GM21360 (cell line): ENCODE results near the gene CADPS.

Source experiments
- ATAC-seq: cut with Tn5 transposase; IDR thresholded peaks from one replicate; pipeline ENCODE4 v1.9.1; 2021; ENCODE audit warnings: mild to moderate bottlenecking, moderate library complexity; ENCODE audit not compliant: unreplicated experiment

Gene CADPS

GRCh38 chr3:62566022-62566557 lies 309.1 kb downstream of the CADPS start:
- ATAC-seq: peak; percentile 72

- ATAC-seq: no peak
Measured at GRCh38 chr3:62562596-62562995, 312.6 kb downstream of the CADPS start.

DNA sequence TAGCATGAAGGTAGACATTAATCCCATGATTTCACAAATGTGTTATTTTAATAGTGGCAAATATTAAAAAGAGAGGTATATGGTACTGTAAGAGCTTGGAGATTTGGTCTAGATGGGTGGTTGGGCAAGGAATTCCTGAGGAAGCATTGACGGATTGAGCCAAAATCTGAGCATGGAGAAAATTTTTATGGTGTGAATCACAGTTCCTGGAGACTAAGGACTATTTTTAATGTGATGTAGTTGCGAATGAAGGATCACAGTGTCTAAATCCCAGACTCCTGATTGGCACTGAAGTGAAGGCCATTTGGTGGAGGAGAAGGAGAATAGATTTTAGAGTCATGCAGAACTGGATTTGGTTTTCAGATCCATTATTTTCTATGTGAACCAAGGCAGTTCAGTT lies 313.2 kb downstream of the CADPS start:
- ATAC-seq: no peak

DNA sequence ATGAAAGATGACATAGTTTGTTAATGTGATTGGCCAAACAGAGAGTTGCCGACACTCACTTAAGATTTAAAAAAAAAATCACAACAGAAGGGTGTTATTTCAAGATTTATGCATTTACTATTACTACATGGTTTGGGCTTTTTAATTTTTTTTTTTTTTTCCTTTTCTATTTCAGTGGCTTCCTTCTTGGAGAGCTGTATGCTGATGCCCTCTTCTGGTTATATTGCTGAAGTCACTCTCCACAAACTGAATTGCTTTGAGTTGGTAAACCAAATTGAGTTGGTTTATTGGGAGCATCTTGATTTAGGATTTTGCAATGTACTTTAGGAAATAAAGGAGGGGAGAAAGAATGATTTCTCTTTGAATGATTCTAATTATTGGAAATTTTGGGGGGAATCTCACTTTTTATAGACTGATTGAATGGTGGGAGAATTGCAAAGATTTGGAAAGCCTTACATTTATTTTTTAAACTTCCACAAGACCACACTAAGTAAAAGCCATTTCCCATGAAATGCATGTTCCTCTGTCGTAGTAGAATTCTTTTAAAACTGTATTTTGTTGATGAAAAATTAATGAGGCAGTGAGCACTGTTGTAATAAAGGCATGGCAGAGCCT lies 315.3 kb downstream of the CADPS start:
- no peak for ATAC-seq

DNA sequence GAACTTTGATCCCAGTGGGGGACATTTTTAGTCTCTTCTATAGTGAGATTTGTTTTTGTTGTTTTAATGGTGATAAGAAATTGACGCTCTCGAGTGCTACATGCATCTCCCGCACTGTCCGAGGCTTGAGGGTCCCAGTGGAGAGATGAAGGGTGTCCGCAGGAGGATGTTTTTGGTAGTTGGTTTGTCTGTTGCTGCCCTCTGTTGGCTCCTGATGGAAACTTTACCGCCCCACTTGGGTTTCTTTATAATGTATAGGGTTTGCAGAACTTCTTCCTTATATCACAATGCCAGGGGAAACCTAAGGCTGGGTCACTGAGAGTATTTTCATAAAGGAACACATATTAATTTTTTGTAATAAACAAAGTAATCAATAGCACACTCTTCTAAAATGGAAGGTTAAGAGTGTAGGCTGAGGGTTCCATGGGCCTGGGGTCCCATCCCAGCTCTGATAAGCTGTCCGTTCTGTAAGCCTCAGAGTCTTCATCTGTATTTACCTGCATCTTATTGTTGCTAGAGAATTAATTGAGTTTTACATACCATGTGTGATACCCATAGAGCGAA lies 316.6 kb downstream of the CADPS start:
- no peak for ATAC-seq

DNA sequence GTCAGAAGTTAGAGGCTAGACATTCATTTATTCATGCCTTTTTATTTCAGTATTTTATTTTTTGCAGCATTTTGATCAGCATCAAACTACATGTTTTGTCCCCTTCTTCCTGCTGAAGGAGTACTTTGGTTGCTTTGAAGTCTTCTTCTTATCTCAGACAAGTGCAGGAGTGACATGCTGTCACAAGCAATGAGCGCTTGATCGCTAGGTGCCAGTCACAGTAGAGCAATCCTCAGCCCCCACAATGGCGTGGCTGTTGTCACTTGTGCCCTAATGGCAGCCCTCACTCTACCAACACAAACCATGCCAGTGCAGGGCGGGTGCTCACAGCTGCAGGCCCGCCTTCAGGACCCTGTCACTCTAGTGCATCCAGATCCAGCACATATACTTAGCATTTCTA lies 317.2 kb downstream of the CADPS start:
- ATAC-seq: no peak

DNA sequence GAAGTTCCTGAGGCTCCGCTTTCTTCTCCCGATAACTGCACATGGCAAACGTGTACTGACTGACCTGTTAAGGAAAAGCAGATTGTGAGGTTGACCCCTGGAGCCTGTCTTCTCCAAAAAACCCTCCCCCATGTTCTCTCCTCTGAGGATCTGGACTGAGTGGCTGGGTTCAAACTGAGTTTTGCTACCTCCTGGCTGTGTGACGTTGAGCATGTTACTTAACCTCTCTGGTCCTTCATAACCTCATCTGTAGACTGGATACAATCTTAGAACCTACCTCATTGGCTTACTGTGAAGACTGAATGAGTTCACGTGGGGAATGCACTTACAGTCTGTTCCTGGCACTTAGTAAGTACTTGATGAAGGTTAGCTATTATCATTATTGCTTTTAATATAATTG lies 317.8 kb downstream of the CADPS start:
- no peak for ATAC-seq

GRCh38 chr3:62556121-62556815 lies 318.9 kb downstream of the CADPS start:
- ATAC-seq: no peak

DNA sequence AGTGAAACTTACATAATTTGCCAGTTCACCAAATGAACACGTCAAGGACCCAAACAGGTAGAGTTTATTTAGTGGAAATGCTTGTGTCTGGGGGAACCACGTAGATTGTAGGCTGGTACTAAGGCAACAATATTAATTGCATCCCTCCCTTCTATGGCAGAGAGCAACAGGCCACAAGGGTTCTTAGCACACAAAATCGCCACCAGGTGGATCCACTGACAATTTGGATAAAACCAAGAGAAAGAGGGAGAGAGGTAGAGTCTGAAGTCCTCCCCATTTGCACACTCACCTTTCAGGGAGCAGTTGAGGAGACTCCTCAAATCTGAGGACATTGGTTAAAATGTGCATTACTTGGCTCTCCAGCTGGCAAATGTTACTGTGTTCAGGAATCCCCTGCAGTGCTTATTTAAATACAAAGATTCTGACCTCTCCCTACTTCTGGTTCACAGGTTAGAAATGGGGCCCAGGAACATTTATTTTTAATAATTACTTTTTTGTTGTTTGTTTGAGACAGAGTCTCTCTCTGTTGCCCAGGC lies 320.9 kb downstream of the CADPS start:
- ATAC-seq: no peak

DNA sequence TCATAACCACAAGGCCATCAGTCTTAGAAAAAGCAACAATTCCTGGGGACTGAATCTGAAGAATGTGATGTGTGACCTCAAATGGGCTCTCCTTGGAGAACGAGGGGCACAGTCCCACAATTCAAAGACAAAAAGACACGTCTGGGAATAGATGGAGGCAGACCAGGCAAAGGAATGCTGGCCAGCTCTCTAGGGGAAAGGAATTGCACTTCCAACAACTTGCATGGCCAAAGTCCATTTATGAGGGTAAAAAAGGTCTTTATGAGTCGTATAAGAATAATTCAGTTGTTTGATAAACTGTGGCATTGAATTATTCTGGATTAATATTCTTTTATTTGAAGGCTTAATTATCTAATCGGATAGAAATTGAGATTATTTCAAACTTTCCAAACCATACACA lies 321.4 kb downstream of the CADPS start:
- ATAC-seq: no peak

DNA sequence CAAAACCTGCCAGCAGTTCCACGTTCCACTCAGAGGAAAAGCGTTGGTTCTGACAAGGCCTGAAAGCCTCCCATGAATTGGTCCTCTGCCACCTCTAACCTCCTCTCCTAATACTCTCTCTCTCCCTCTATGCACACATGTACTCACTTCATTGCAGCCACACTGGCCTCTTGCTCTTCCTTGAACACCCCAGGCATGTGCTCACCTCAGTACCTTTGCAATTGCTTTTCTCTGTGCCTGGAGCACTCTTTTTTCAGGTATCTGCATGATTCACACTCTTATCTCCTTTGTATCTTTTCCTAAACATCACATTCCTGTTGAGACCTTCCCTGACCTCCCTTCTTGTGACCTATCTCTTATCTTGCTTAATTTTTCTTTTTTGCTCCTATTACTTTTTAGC lies 323.7 kb downstream of the CADPS start:
- ATAC-seq: no peak

- ATAC-seq: no peak
Measured at GRCh38 chr3:62550439-62550838, 324.8 kb downstream of the CADPS start.

DNA sequence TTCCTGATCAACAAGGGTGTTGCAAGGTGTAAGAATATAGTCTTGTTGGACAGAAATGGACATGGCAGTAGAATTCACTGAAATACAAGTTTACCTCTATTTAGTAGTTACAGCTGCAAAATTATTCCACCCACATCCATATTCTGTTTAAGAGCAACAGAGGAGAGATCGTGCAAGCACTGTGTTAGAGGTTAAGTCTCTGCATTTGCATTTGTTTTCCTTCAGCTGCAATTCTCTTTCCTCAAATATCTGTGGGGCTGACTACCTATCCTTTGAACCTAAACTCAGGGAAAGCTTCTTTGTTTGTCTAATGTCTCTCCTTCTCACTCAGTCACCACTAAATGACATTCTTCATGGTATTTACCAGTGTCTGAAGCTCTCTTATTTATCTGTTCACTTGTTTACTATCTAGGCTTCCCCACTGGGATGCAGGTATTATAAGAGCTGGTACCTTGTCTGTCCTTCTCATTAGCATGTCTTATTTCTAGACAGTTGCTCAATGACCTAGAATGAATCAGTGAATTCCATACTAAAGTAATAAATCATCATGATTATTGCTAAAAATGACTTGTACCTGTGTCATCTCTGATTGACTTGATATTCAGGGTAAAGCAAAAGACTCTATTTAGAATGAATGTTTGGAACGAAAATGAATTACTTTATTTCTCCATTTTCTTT lies 326.5 kb downstream of the CADPS start:
- no peak for ATAC-seq

DNA sequence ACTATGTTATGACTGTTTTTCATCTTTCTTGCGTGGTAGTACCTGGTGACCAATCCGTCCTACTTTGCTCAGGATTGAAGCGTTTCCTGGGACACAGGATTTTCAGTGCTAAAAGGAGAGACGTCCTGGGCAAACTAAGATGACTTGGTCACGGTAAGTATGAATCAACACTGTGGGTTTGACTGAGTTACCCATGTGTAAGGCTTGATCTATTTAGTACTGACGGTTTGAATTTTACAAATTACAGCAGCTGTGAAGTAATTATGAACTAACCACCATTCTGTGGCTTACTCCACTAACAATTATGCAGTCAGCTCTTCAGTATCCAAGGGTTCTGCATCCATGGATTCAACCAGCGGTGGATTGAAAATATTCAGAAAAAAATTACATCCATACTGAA lies 328.9 kb downstream of the CADPS start:
- ATAC-seq: no peak

GRCh38 chr3:62542185-62542584 lies 333.0 kb downstream of the CADPS start:
- ATAC-seq: no peak

DNA sequence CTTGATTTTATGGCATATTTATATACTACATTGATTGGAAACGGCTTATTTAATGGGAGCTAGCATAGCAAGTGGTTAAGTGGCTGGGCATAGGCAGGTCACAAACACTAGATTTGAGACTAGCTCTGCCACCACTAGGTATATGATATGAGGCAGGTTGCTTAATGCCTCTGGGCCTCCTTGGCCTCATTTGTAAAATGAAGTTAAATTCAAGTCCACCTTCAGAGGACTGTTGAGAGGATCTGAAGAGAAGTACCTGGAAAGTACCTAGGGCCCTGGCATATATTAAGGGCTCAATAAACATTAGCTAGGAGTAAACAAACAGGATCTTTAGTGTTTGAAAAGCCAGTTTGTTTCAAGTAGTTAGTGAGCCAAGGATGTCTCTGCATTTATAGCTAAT lies 335.5 kb downstream of the CADPS start:
- ATAC-seq: no peak

- no peak for ATAC-seq
Measured at GRCh38 chr3:62538691-62539356, 336.4 kb downstream of the CADPS start.

DNA sequence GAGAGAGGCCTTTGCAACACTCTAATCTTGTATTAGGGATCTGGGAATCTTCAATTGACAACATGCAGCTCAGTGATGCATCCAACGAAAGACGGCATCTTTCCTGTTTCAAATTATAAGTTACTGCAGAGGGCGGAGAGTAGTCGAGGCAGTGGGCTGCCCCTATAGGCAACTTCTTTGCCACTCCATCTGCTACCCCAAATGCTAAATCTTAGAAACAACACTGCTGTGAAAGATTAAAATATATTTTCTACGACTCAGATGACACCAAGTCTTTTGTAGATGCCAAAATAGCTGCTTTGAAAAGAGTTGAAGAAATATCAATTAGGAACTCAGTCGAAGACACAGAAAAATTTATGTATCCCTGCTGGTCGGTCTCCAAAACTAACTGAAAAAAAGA lies 340.9 kb downstream of the CADPS start:
- ATAC-seq: no peak

DNA sequence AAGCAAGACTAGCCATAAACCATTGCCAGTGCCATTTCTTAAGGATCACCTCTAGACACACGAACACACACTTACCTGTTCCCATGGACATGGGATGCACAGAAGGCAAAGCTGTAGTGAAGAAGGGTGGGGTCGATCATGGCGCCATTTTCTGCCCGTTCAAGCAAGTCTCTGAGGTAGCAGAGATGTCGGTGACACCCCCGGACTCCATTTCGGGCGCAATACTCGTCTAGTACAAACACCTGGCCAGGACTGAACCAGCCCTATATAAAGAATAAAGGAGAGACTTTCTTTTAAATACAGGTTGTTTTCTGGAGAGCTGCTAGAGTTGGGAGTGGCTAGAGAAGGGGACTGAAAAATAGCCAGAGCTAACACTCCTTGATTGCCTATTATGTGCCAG lies 342.4 kb downstream of the CADPS start:
- no peak for ATAC-seq

- ATAC-seq: no peak
Measured at GRCh38 chr3:62531981-62532380, 343.2 kb downstream of the CADPS start.

DNA sequence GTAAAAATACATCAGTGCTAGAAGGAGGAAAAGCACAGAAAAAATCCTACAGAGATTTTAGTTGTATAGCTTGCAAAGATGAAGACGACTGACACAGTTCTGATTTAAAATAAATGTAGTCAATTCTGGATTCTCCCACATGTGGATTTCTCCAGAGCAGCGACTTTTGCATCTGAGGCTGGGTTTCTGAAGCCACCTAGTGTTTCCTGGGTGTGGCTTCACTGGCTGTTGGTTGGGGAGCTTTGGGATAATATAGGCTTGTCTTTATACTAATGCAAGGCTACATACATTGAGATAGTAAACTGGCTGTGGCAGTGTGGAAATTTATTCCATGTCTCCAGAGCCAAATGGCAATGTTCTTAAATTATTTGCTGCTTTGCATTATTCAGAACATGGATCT lies 343.7 kb downstream of the CADPS start:
- no peak for ATAC-seq
